Activated B cell treated with CpG ODN at 0.5 μM for 24 hours (primary cell): ENCODE data around the gene KIAA1671. TPM values are rescaled to one million over a fixed set of nuclear protein-coding genes. Genes with fewer than 3 reads are reported as not detected.
A peak's percentile ranks its signal among the peaks of the same experiment; 100 is the strongest.

Experiments used
- ATAC-seq: fragments of 200-7000 bp; cut with Tn5 transposase; one replicate; pipeline ENCODE4 v1.10.0; 2021; ENCODE audit warnings: low read depth, mild to moderate bottlenecking, moderate library complexity
- CTCF ChIA-PET: fragments of 350-600 bp; sonication (Branson Sonifier 250); formaldehyde crosslinking; loops from one replicate; lab custom pipeline; 2021; ENCODE audit warnings: antibody characterized with exemption; lab: Charles Lee
- POLR2A ChIA-PET: fragments of 350-600 bp; sonication (Branson Sonifier 250); formaldehyde crosslinking; loops from one replicate; lab custom pipeline; 2021; ENCODE audit warnings: antibody characterized with exemption; lab: Charles Lee
- DNase-seq: peaks from one replicate; pipeline ENCODE4 v3.0.0; 2022
- H3K27ac Mint-ChIP-seq: one replicate; pipeline ENCODE4 v1.8.0; 2020; ENCODE audit warnings: mixed read lengths
- H3K27me3 Mint-ChIP-seq: one replicate; pipeline ENCODE4 v1.8.0; 2021; ENCODE audit warnings: mixed read lengths
- H3K36me3 Mint-ChIP-seq: one replicate; pipeline ENCODE4 v1.8.0; 2021; ENCODE audit warnings: low read depth, mixed read lengths
- H3K4me1 Mint-ChIP-seq: one replicate; pipeline ENCODE4 v1.8.0; 2021; ENCODE audit warnings: mixed read lengths
- H3K4me3 Mint-ChIP-seq: one replicate; pipeline ENCODE4 v1.8.0; 2020; ENCODE audit warnings: mild to moderate bottlenecking, mixed read lengths
- H3K9me3 Mint-ChIP-seq: one replicate; pipeline ENCODE4 v1.8.0; 2020; ENCODE audit warnings: mixed read lengths
- intact Hi-C: fragments of 100-400 bp; cut with micrococcal nuclease; formaldehyde crosslinking; loops from one replicate; pipeline ENCODE4 v1.15.1; 2024
- total RNA-seq: library from RNA; stranded (reverse); gene quantifications from 2 replicates; pipeline ENCODE4 v1.2.3, GENCODE V29; 2022
- TF ChIP-seq, protein P1 (sequence below): fragments of 200-600 bp; IDR thresholded peaks from one replicate; pipeline ENCODE4 v1.8.0; 2022; ENCODE audit warnings: antibody characterized with exemption, mild to moderate bottlenecking

KIAA1671 gene
- total RNA-seq, 1 donor from 2014 or later: 0.04 TPM

DNA sequence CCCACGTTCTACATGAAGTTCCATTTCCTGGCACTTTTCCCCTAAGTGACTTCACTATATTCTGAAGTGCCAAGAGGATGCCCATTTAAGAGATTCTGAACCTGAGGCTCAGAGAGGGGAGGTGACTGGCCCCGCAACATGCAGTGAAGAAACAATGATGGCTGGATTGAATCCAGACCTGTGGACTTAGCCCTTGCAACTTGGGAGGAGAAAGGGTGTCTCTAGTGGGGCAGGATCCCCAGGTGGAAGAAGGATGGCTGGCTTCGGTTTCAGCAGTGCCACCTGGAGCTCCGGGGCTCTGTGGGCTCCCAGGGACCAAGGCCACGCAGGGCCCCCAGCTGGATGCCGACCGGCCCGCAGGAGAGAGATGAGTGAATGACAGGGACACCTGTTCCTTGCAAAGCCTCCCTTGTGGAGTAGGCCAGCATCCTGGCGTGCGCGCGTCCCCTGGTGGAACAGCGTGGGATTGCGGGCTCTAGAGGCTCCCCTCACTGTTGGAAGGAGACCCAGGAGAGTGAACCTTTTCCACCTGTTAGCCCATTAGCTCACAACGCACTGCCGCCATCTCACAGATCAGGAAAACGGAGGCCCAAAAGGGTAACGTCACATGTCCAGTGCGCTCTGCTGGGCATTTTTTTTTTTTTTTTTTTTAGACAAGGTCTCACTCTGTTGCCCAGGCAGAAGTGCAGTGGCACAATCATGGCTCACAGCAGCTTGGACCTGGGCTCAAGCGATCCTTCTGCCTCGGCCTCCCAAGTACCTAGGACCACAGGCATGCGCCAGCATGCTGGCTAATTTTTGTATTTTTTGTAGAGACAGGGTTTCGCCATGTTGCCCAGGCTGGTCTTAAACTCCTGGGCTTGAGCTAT lies 104.7 kb downstream of the KIAA1671 start:
- TF ChIP-seq, protein P1, sequence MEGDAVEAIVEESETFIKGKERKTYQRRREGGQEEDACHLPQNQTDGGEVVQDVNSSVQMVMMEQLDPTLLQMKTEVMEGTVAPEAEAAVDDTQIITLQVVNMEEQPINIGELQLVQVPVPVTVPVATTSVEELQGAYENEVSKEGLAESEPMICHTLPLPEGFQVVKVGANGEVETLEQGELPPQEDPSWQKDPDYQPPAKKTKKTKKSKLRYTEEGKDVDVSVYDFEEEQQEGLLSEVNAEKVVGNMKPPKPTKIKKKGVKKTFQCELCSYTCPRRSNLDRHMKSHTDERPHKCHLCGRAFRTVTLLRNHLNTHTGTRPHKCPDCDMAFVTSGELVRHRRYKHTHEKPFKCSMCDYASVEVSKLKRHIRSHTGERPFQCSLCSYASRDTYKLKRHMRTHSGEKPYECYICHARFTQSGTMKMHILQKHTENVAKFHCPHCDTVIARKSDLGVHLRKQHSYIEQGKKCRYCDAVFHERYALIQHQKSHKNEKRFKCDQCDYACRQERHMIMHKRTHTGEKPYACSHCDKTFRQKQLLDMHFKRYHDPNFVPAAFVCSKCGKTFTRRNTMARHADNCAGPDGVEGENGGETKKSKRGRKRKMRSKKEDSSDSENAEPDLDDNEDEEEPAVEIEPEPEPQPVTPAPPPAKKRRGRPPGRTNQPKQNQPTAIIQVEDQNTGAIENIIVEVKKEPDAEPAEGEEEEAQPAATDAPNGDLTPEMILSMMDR: no peak
- DNase-seq (peak; percentile 19), ATAC-seq (no peak)
- POLR2A ChIA-PET: interaction anchor here (0.6 kb wide), 1 partner anchor 902 kb away, joined by 8 read pairs; no protein-coding TSS in a partner anchor
- Mint-ChIP-seq H3K27ac (no peak overlapping the region), H3K4me1 (peaks cover 4% of the 10 kb centered on the region), H3K27me3 (peaks cover 25% of the 10 kb centered on the region), H3K9me3 (no peaks in the 10 kb centered on the region), H3K4me3 (no peak overlapping the region), H3K36me3 (no peaks in the 10 kb centered on the region)
- CTCF ChIA-PET: interaction anchor here (0.6 to 1.2 kb wide), 2 partner anchors 47 to 288 kb away, joined by 4 read pairs; no protein-coding TSS in a partner anchor
- intact Hi-C loops: no loop called here

DNA sequence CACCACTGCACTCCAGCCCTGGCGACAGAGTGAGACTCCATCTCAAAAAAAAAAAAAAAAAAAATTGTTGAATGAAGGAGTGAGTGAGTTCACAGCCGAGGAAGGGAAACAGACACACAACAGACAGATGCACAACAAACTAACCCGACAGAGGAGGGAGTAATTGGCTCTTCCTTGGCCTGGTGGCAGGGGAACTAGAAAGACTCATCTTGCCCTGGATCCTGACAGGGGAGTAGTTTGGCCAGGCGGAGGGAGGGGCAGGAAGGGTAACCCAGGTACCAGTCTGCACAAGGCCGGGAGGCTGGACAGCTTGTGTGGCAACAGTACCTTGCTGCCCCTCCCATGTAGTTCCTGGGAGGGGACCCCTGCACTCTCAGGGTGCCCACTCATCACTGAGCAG lies 106.9 kb downstream of the KIAA1671 start:
- ChIA-PET POLR2A (no interaction called here), CTCF (no interaction called here)
- TF ChIP-seq, protein P1: no peak
- Mint-ChIP-seq H3K9me3 (no peaks in the 10 kb centered on the region), H3K27ac (no peak overlapping the region), H3K4me1 (peaks cover 8% of the 10 kb centered on the region), H3K27me3 (peaks cover 29% of the 10 kb centered on the region), H3K36me3 (no peaks in the 10 kb centered on the region), H3K4me3 (no peak overlapping the region)
- ATAC-seq (no peak), DNase-seq (no peak)
- intact Hi-C loops: no loop called here

DNA sequence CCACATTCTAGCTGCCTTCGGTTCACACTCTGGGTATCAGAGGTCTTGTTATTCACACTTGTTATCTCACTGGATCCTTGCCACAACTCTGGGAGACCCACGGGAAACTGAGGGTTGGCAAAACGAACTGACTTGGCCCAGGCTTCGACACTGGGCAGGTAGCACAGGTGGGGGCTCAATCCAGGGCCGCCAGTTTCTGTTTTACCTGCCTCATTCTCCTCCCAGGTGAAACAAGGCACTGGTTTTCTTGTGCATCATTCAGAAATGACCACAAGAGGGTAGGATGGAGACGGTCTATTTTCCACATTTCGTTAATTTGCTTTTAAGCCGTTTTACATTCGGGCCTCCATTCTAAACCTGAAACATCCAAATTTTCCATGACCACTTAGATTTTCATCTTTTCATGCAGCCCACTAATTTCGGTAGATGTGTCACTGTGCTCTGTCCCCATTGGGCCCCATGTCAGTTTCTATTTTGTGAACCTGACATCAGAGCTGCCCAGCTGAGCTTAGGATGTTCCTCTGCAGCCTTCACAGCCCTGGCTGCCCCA lies 108.1 kb downstream of the KIAA1671 start:
- intact Hi-C loops: no loop called here
- no peak for ATAC-seq

DNA sequence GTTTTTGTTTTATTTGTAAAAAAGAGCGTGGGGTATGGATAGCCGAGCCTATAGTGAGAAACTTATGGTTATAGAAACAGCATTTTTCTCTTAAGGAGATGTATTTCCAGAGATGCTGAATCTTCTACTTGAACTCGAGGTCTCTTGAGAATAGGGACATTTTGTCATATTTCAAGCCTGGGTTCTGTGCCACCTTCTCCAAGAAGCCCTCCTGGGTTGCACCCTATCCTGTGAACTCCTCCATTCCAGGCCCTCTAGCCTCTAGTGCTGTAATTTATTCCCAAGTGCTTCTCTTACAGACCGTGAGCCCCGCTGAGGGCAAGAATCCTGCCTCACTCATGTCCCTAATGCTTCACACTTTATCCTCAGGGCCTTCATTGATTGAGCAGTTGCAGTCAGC lies 108.6 kb downstream of the KIAA1671 start:
- ATAC-seq: no peak
- TF ChIP-seq, protein P1: no peak
- H3K9me3 Mint-ChIP-seq: no peaks in the 10 kb centered on the region
- H3K4me3 Mint-ChIP-seq: no peak overlapping the region
- H3K27me3 Mint-ChIP-seq: peaks cover 31% of the 10 kb centered on the region
- H3K4me1 Mint-ChIP-seq: peaks cover 8% of the 10 kb centered on the region
- no peak for DNase-seq
- H3K27ac Mint-ChIP-seq: no peak overlapping the region
- CTCF ChIA-PET: interaction anchor here (1.4 kb wide), 1 partner anchor 12 kb away, joined by 5 read pairs; no protein-coding TSS in a partner anchor
- H3K36me3 Mint-ChIP-seq: no peaks in the 10 kb centered on the region
- POLR2A ChIA-PET: no interaction called here
- intact Hi-C loops: no loop called here

More for the DNA sequence above, 108.1 kb downstream of the KIAA1671 start:
- no peaks in the 10 kb centered on the region for H3K9me3 Mint-ChIP-seq
- H3K36me3 Mint-ChIP-seq: no peaks in the 10 kb centered on the region
- H3K27me3 Mint-ChIP-seq: peaks cover 32% of the 10 kb centered on the region
- H3K4me3 Mint-ChIP-seq: no peak overlapping the region
- peaks cover 8% of the 10 kb centered on the region for H3K4me1 Mint-ChIP-seq
- POLR2A ChIA-PET: no interaction called here
- CTCF ChIA-PET: no interaction called here
- no peak overlapping the region for H3K27ac Mint-ChIP-seq
- TF ChIP-seq, protein P1: no peak
- DNase-seq: no peak
